Pulmonary artery endothelial cell (primary cell): Measurements from ENCODE around the gene USP33. TPM values are rescaled to one million over a fixed set of nuclear protein-coding genes. Genes with fewer than 3 reads are reported as not detected.
"Not testable (repeated sequence)": the region's sequence is repeated elsewhere in the genome, so short reads cannot be mapped to it uniquely, and the experiment has no call there.

Experiments used
- DNase-seq: peaks from one replicate; pipeline ENCODE4 v3.0.0-alpha.2; 2011; ENCODE audit warnings: low read depth, low spot score
- total RNA-seq: library from RNA; depleted of rRNA; stranded (reverse); fragments of >200 nt; gene quantifications from 2 replicates; pipeline ENCODE4 v1.2.3, GENCODE V29; 2014

USP33 gene
- total RNA-seq, 1 donor from 2014 or later = 57.1 TPM

GRCh38 chr1:77741316-77741715 is 18.3 kb downstream of the USP33 start:
- no peak for DNase-seq

GRCh38 chr1:77739235-77739634 is 20.4 kb downstream of the USP33 start:
- no peak for DNase-seq

- DNase-seq = no peak
Measured at GRCh38 chr1:77732090-77732489, 27.6 kb downstream of the USP33 start.

GRCh38 chr1:77725706-77726105 is 33.9 kb downstream of the USP33 start:
- DNase-seq = no peak

- no peak for DNase-seq
Measured at GRCh38 chr1:77718181-77718580, 41.5 kb downstream of the USP33 start.

- DNase-seq = no peak
Measured at GRCh38 chr1:77716065-77716464, 43.6 kb downstream of the USP33 start.

GRCh38 chr1:77709727-77710126 is 49.9 kb downstream of the USP33 start:
- DNase-seq = no peak

- DNase-seq = no peak
Measured at GRCh38 chr1:77706321-77706720, 53.3 kb downstream of the USP33 start.

- DNase-seq = no peak
Measured at GRCh38 chr1:77704736-77705135, 54.9 kb downstream of the USP33 start.

GRCh38 chr1:77699673-77700072 is 60.0 kb downstream of the USP33 start:
- DNase-seq = not testable (repeated sequence)

GRCh38 chr1:77697441-77697840 is 62.2 kb downstream of the USP33 start:
- no peak for DNase-seq

- no peak for DNase-seq
Measured at GRCh38 chr1:77688939-77689338, 70.7 kb downstream of the USP33 start.

- no peak for DNase-seq
Measured at GRCh38 chr1:77687519-77687906, 72.1 kb downstream of the USP33 start.

GRCh38 chr1:77686796-77687518 is 72.7 kb downstream of the USP33 start:
- no peak for DNase-seq

- peak; percentile 67 for DNase-seq
Measured at GRCh38 chr1:77683160-77684148, 76.2 kb downstream of the USP33 start.

- peak; percentile 77 for DNase-seq
Measured at GRCh38 chr1:77682460-77683159, 77.0 kb downstream of the USP33 start, which contains the start of gene ZZZ3. ZZZ3 (minus strand) TSS chr1:77682658; CDS start chr1:77633354, 49,304 bp downstream.

- DNase-seq = no peak
Measured at GRCh38 chr1:77680173-77680572, 79.5 kb downstream of the USP33 start.

- DNase-seq = no peak
Measured at GRCh38 chr1:77678660-77679610, 80.7 kb downstream of the USP33 start.

GRCh38 chr1:77674807-77675206 is 84.8 kb downstream of the USP33 start:
- not testable (repeated sequence) for DNase-seq

GRCh38 chr1:77673716-77674355 is 85.8 kb downstream of the USP33 start:
- no peak for DNase-seq
